GM21423 (cell line): ENCODE results near the gene ARVCF.

Experiments
- ATAC-seq: cut with Tn5 transposase; IDR thresholded peaks from one replicate; pipeline ENCODE4 v1.9.1; 2021; ENCODE audit warnings: mild to moderate bottlenecking, moderate library complexity; ENCODE audit not compliant: unreplicated experiment

The ARVCF gene

GRCh38 chr22:20019661-20020532 is 3.3 kb upstream of the ARVCF start:
- ATAC-seq, result no peak

DNA sequence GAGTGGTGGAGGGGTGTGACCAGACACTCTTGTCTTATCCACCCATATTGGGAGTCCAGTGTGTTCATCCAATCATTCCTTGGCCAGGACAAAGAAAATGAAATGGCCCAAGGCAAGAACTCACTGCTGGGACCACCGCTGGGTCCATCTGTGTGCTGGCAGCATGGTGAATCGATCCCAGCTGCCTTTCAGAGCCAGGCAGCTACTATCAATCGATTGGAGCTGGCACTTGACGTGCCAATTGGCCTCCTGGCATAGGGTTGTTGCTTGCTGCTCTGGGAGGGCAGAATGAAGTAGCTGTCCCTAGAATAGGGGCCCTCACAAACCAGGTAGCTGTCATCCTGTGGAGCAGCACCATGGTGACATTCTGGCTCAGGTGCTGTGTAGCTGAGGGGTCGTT is 1.4 kb upstream of the ARVCF start:
- ATAC-seq, result no peak

DNA sequence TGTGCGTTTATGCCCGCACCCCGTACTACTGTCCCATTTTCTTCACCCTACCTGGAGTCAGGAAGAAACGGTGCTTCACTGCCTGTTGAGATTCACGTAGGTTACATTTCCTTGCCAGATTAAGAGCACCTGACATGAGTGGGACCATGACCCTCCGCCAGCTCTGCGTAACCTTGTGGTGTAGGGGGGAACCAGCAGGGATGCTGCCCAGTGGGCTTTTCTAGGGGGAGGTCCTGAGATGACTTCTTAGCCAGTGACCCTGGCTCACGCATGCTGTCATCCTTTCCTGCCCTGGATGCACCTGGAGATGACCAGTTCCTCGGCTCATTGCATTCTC is 967 bp upstream of the ARVCF start:
- no peak for ATAC-seq

DNA sequence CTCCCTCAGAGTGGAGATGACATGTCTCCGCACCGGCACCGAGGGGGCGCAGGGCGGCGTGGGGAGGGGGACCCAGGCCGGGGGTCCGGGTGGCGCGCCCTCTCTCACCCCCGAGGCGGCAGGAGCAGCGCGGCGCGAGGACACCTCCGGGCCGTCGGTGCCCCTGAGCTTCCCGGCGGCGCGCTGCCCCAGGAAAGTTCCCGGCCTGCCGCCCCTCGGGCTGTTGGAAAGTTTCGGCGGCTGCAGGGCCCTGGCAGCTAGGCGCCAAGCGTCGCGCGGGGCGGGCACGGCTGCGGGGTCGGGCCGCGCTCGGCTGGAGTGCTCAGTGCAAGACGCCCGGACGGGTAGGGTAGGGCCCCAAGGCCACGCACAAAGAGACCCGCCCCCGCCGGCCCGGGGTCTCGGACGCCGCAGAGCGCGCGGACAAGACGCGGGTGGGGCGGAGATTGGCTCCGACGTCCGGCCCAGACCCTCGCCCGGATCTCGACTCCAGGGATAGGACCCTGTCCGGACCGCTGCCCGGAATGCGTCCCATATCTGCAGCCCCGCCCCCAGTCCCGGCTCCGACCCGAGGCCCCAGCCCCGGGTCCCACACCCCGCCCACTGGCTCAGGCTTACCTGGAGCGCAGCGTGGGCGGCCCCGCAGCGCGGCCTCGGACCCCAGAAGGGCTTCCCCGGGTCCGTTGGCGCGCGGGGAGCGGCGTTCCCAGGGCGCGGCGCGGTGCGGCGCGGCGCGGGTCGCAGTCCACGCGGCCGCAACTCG is 471 bp downstream of the ARVCF start:
- no peak for ATAC-seq

- no peak for ATAC-seq
These were observed 1.4 kb downstream of the ARVCF start for GRCh38 chr22:20015187-20015625.

DNA sequence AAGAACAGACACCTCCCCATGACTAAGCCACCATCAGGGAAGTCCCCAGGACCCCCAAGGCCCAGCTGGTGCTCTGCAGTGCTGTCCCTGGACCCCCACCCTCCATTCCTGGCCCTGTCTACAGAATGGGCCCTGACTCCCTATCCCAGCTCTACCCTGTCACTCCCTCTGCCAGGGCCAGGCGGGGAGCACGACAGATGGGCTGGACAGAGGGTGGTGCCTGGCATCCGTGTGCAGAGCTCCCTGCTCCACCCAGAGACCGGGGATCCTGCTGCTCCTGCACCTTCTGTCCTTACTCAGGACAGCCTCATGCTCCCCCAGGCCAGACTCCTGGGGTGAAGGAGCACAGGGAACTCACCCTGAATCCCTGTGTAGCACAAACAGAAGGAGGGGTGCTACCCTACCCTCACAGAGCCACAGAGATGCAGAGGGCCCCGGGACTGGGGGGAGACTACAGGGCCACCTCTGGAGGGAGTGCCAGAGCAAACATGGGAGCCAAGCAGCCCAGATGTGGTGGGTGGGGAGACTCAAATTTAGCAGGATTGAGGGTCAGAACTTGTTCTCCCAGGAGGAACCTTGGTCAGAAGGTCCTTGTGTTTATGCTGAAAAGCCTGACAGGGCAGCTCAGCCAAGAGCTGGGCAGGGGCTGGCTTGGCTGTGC is 2.0 kb downstream of the ARVCF start:
- ATAC-seq, result no peak

DNA sequence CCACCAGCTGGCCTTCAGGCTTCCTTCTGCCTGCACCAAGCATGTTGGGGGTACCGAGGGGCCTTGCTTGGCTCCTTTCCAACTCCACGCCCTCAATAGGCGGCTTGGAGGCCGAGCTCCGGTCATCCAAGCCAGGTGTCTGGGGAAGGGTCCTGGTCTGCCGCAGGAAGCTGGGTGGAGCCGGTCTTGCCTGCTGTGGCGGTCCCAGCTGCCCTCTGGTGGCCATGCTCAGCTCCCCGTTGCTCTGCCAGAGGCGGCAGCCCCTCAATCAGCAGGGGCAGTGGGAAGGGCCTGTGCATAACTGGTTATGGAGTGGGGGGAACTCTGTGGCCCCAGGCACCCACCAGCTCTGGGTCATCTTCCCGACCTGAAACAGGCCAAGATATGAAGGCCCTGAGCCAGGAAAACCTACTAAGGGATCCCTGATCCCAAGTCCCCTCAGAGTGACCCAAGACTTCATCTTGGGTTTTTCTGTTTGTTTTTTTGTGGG is 3.2 kb downstream of the ARVCF start:
- ATAC-seq, result no peak

- no peak for ATAC-seq
These were observed 3.8 kb downstream of the ARVCF start for GRCh38 chr22:20012741-20013331.

- no peak for ATAC-seq
These were observed 4.5 kb downstream of the ARVCF start for GRCh38 chr22:20011993-20012740.

DNA sequence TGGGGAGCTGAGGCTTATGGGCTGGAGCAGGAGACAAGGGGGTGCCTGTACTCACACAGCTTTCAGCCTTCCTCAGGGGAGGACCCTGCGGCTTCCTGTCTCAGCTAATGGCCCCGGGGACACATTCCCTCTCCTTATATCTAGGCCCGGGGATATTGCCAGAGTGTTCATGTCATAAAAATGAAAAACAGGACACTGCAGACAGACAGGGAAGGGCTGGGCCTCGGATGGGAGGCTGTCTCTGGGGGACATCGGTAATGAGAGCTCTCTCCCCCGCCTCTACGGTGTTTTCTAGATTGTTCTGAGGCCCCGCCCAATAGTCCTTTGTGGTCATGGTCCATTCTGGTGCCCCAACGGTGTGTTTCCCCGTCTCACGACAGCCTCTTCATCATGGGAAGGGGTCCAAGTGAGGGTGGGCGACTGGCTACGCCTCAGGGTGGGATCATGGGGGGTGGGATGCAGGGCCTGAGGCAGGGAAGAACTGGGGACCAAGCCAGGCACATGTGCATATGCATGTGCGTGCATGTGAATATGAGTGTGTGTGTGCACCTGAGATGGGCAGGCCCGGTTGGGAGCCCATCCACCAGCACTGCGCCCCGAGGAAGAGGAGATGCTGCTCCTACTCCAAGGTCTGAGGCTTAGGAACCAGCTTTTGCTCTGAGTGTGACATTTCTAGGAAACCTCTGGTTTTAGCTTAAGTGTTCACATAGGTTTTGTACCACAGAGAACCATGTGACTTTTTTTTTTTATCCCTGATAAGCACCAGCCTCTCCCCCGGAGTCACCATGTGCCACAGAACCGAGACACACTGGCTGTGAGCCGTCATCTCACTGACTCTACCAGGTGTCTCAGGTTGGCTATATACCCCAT is 5.3 kb downstream of the ARVCF start:
- no peak for ATAC-seq

DNA sequence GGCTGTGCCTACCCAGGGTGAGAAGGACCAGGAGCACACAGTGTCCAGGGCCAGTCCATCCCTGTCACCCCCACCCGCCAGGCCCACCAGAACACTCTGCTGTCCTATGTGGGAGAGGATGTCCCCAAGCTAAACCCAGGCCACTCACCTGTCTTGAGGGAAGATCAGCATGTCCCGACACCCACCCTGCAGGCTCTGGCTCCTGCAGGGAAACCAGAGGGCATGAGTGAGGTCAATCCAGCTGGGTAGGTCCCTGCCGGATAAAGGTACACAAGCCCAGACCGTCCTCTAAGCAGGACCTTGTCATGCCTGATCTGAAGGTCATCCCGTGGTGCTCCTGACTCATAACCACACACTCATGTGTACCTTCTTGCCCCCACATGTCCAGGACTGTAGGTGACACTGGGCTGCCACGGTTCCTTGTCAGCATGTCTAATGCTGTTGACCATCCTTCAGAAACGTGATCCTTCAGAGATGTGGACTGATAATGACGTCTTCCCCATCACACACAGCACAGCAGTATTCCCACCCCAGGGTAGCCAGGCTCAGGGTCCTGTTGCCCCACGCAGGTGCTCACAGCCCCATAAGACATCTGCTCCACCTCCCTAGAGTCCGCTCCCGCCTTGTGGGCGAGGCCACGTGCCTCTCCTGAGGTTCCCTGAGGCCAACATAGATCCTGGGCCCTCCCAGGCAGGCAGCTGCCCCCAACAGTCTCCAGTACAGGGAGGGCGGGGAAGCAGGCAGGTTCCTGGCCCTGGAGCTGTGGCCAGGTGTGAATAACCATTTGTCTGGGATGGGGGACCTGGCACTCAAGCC is 6.1 kb downstream of the ARVCF start:
- no peak for ATAC-seq

GRCh38 chr22:20009582-20010306 is 6.9 kb downstream of the ARVCF start:
- ATAC-seq, result no peak

DNA sequence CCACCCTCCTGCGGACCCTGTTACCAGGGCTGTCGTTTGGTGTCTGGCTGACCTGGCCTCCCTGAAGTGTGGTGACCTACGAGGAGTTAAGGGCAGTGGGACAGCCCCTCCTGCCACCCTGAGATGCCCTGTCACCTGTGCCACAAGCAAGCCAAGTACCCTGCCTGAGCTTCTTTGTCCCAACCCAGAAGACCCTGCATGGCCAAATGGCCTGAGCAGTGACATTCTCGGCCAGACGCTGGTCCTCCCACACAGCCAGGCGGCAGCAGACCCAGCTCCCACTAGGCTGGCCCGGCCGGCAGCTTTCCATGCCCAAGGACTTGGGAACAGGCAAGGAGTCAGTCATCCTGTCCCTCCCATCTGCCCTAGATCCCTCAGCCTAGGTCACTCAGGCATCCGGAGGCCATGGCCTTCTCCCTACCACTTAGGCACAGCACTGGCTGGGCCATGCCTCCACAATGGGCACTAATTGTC is 7.6 kb downstream of the ARVCF start:
- ATAC-seq, result no peak

DNA sequence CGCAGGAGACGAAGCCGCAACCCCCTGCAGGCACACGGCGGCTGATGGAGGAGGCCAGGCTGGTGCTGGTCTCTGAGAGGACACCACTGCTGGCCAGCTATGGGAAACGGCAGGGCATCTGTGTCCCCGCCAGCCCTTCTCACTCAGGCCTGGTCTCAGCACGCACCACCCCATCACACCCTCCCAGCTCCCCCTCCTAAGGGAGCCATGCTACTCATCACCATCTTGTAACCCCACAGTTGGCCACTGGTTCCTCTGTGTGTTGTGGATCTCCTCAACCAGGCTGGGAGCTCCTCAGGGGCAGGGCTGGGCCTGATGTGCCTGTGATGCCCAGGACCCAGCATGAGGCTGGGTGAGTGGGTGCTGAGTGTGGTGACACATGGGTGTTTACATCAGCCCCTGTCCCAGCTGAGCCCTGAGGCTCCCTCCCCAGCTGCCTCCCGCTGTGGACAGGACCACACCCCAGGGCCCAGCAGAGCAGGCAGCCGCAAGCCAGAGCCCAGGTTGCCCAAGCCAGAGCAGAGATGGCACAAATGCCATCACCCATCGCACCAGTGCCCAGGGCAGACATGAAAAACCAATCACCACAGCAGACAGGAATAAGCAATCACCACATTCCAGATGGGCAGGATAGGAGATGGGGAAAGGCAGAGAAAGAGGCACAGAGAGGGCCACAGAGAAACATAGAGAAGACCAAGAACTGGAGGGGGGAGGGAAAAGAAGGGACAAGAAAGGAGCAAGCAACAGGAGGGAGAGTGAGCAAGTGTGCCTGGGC is 8.2 kb downstream of the ARVCF start:
- ATAC-seq, result no peak

DNA sequence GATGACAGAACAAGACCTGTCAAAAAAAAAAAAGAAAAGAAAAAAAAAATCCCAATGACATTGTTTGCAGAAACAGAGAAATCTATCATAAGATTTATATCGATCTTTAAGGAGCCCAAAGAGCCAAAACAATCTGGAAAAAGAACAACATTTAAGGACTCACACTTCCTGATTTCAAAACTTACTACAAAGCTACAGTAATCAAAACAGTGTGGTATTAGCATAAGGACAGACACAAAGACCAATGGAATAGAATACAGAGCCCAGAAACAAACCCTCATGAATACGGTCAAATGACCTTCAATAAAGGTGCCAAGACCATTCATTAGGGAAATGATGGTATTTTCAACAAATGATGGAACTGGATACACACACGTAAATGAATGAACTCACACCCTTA is 12.2 kb downstream of the ARVCF start:
- no peak for ATAC-seq

- ATAC-seq, result no peak
These were observed 13.3 kb downstream of the ARVCF start for GRCh38 chr22:20003304-20003703.

DNA sequence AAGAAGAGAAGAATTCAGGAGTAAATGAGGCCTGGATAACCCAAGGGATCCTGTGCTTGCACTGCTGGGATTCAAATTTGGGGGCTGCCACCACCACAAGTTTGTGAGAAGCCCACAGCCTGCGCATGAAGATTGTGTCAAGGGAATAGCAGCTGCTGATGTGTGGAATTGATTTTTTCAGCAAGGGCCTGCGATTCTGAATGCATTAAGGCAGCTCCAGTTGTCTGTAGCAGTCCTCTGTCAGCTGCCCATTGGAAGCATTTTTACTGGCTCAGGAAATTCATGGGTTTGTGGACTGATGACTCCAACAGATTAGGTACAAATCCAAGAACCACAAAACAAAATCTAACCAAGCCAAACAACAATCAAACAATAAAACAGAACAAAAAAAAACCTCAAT is 14.0 kb downstream of the ARVCF start:
- no peak for ATAC-seq
